Amygdala (tissue), 56 donors: ENCODE data around the gene IL6.
"Not testable (repeated sequence)": the region's sequence is repeated elsewhere in the genome, so short reads cannot be mapped to it uniquely, and the experiment has no call there.

Experiments used
- DNase-seq, 56 donors: peaks; one replicate each; lab custom pipeline; 2025; lab: John Stamatoyannopoulos, UW

The IL6 gene

GRCh38 chr7:22703107-22703855 lies 23.7 kb upstream of the IL6 start:
- not testable (repeated sequence) for DNase-seq

- DNase-seq = not testable (repeated sequence)
These were observed 22.9 kb upstream of the IL6 start for GRCh38 chr7:22703978-22704610.

GRCh38 chr7:22704722-22705121 lies 22.3 kb upstream of the IL6 start:
- DNase-seq = not testable (repeated sequence)

- not testable (repeated sequence) for DNase-seq
These were observed 21.1 kb upstream of the IL6 start for GRCh38 chr7:22705874-22706273.

GRCh38 chr7:22707026-22707691 lies 19.8 kb upstream of the IL6 start:
- DNase-seq = not testable (repeated sequence)

- not testable (repeated sequence) for DNase-seq
These were observed 18.8 kb upstream of the IL6 start for GRCh38 chr7:22708214-22708613.

- DNase-seq = not testable (repeated sequence)
These were observed 18.3 kb upstream of the IL6 start for GRCh38 chr7:22708677-22709061.

- not testable (repeated sequence) for DNase-seq
These were observed 17.8 kb upstream of the IL6 start for GRCh38 chr7:22709062-22709829.

- DNase-seq = no peak
These were observed 17.1 kb upstream of the IL6 start for GRCh38 chr7:22709857-22710256.

- DNase-seq = no peak
These were observed 14.0 kb upstream of the IL6 start for GRCh38 chr7:22712999-22713398.

GRCh38 chr7:22713463-22713862 lies 13.5 kb upstream of the IL6 start:
- DNase-seq = peak in 1 of 56 donors; percentile 4

GRCh38 chr7:22715969-22716368 lies 11.0 kb upstream of the IL6 start:
- DNase-seq = no peak

GRCh38 chr7:22717760-22718159 lies 9.2 kb upstream of the IL6 start:
- no peak for DNase-seq

GRCh38 chr7:22718200-22718711 lies 8.7 kb upstream of the IL6 start:
- DNase-seq = no peak

- DNase-seq = no peak
These were observed 8.0 kb upstream of the IL6 start for GRCh38 chr7:22718911-22719420.

GRCh38 chr7:22720791-22721786 lies 5.9 kb upstream of the IL6 start:
- no peak for DNase-seq

GRCh38 chr7:22722536-22723180 lies 4.3 kb upstream of the IL6 start:
- DNase-seq = no peak

- DNase-seq = peak in 29 of 56 donors; percentile 8 to 57 (median 29)
These were observed 3.8 kb upstream of the IL6 start for GRCh38 chr7:22723181-22723601.

GRCh38 chr7:22723637-22724036 lies 3.4 kb upstream of the IL6 start:
- peak in 1 of 56 donors; percentile 22 for DNase-seq
